ENCODE results near the gene TSPAN14.

Gene TSPAN14

DNA sequence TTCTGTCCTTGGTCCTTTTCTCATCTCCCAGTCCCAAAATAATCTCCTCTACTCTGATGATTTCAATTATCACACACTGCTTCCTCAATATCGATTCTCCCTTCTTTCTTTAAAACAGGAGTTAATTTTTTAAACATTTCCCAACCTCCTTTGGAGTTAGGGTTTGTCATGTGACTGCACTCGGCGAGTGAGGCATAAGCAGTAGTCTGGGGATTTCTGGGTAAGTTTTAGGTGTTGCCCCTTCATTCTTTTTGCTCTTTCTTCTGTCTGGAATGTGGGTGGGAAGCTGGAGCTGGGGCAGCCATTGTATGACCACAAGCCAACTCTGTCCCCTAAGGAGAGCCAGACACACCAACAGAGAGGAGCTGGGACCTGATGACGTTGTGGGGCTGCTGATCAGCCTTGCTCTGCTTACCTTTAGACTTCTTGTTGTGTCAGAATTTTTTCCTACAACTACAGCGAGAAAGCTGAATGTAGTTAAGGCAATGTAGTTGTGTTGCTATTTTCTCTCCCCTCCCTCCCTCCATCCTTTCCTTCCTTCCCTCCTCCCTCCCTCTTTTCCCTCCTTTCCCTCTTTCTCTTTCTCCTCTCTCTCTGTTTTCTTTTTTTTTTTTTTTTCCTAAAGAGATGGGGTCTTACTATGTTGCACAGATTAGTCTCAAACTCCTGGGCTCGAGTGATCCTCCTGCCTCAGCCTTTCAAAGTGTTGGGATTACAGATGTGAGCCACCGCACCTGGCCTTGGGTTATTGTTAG, 6.5 kb upstream of the TSPAN14 start:
- WGBS, 2 experiments (ENCODE audit: insufficient coverage in 2 of 2), result 80% methylated on average over 1 of the region's 7 CpGs; no CpG with 5 or more reads in 1 of the 2 experiments
- Histone ChIP-seq H3K27ac (ENCODE audit: low read depth, low read length, severe bottlenecking) (no peak overlapping the region), H3K36me3 (ENCODE audit: control insufficient read depth, insufficient read depth, low read length) (no peaks in the 10 kb centered on the region), H3K9me3 (ENCODE audit: control insufficient read depth, low read length) (peaks cover 8% of the 10 kb centered on the region), H3K4me3 (ENCODE audit: extremely low read depth, insufficient read depth, low read length, poor library complexity, severe bottlenecking) (no peak overlapping the region), H3K4me1 (ENCODE audit: control insufficient read depth, insufficient read depth, low read length, poor library complexity, severe bottlenecking) (peaks cover 18% of the 10 kb centered on the region)

DNA sequence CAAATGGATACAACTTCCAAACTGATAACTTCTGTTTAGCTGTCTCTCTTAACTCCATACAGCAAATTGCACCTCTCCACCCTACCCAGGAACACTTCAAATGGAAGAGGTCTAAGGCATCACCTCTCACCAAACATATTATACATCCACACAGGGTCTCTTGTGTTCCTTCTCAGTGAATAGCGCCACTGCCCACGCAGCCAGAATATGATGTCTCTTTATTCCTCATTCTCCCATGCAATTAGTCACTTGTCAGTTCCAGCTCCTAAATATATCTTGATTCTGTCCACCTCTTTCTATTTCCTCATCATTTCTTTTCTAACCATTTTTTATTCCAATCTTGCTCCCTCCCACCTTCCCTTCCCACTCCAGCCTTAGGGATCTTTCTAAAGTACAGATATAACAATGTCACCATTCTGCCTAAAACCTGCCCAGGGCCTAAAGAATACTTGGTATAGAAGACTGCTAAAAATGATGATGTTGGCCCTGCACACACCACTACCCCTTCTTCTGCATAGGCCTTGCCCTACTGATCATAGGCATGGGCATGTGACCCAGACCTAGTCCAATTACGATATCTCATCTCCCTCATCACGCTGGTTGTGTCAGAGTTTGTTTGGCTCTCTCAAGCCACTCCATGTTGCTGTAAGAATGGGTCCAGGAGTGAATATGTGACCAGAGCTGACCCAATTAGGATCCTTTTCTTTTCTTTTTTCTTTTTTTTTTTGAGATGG, 5.7 kb upstream of the TSPAN14 start:
- Histone ChIP-seq H3K4me1 (ENCODE audit: control insufficient read depth, insufficient read depth, low read length, poor library complexity, severe bottlenecking) (peaks cover 23% of the 10 kb centered on the region), H3K27ac (ENCODE audit: low read depth, low read length, severe bottlenecking) (no peak overlapping the region), H3K4me3 (ENCODE audit: extremely low read depth, insufficient read depth, low read length, poor library complexity, severe bottlenecking) (no peak overlapping the region), H3K9me3 (ENCODE audit: control insufficient read depth, low read length) (peaks cover 8% of the 10 kb centered on the region), H3K36me3 (ENCODE audit: control insufficient read depth, insufficient read depth, low read length) (no peaks in the 10 kb centered on the region)
- WGBS, 2 experiments (ENCODE audit: insufficient coverage in 2 of 2), result 96 to 100% methylated on average over 2 of the region's 4 CpGs

- no peak overlapping the region for H3K4me3 ChIP-seq (ENCODE audit: extremely low read depth, insufficient read depth, low read length, poor library complexity, severe bottlenecking)
- H3K27ac ChIP-seq (ENCODE audit: low read depth, low read length, severe bottlenecking), result no peak overlapping the region
- H3K36me3 ChIP-seq (ENCODE audit: control insufficient read depth, insufficient read depth, low read length), result no peaks in the 10 kb centered on the region
- 94% methylated on average over 2 of the region's 2 CpGs; no CpG with 5 or more reads in 1 of the 2 experiments for WGBS, 2 experiments (ENCODE audit: insufficient coverage in 2 of 2)
- H3K4me1 ChIP-seq (ENCODE audit: control insufficient read depth, insufficient read depth, low read length, poor library complexity, severe bottlenecking), result peaks cover 12% of the 10 kb centered on the region
- peaks cover 8% of the 10 kb centered on the region for H3K9me3 ChIP-seq (ENCODE audit: control insufficient read depth, low read length)
These were observed 4.6 kb upstream of the TSPAN14 start for GRCh38 chr10:80449520-80449919.

GRCh38 chr10:80451132-80451531, 3.0 kb upstream of the TSPAN14 start:
- no peak overlapping the region for H3K27ac ChIP-seq (ENCODE audit: low read depth, low read length, severe bottlenecking)
- H3K36me3 ChIP-seq (ENCODE audit: control insufficient read depth, insufficient read depth, low read length), result peaks cover under 1% of the 10 kb centered on the region
- H3K9me3 ChIP-seq (ENCODE audit: control insufficient read depth, low read length), result peaks cover 8% of the 10 kb centered on the region
- no peak overlapping the region for H3K4me3 ChIP-seq (ENCODE audit: extremely low read depth, insufficient read depth, low read length, poor library complexity, severe bottlenecking)
- 100% methylated on average over 1 of the region's 1 CpG for WGBS, 2 experiments (ENCODE audit: insufficient coverage in 2 of 2)
- peaks cover 15% of the 10 kb centered on the region for H3K4me1 ChIP-seq (ENCODE audit: control insufficient read depth, insufficient read depth, low read length, poor library complexity, severe bottlenecking)

GRCh38 chr10:80452069-80452468, 2.0 kb upstream of the TSPAN14 start:
- peaks cover 8% of the 10 kb centered on the region for H3K9me3 ChIP-seq (ENCODE audit: control insufficient read depth, low read length)
- H3K36me3 ChIP-seq (ENCODE audit: control insufficient read depth, insufficient read depth, low read length), result peaks cover 8% of the 10 kb centered on the region
- H3K27ac ChIP-seq (ENCODE audit: low read depth, low read length, severe bottlenecking), result no peak overlapping the region
- peaks cover 21% of the 10 kb centered on the region for H3K4me1 ChIP-seq (ENCODE audit: control insufficient read depth, insufficient read depth, low read length, poor library complexity, severe bottlenecking)
- no peak overlapping the region for H3K4me3 ChIP-seq (ENCODE audit: extremely low read depth, insufficient read depth, low read length, poor library complexity, severe bottlenecking)

DNA sequence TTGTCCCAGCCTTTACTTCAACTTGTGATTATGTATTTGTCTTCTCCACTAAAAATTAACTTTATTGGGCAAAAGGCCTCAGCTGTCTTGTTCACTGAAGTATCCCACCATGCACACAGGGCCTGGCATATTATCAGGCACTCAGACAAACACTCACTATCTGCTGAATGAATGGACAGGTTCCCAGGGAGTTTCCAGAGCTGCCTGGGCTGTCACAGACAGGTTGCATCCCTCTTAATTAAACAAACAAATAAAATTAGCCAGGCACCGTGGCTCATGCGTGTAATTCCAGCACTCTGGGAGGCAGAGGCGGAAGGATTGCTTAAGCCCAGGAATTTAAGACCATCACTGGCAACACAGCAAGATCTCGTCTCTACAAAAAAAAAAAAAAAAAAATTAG, 1.5 kb upstream of the TSPAN14 start:
- Histone ChIP-seq H3K27ac (ENCODE audit: low read depth, low read length, severe bottlenecking) (no peak overlapping the region), H3K4me3 (ENCODE audit: extremely low read depth, insufficient read depth, low read length, poor library complexity, severe bottlenecking) (peak overlapping the region; percentile 37), H3K36me3 (ENCODE audit: control insufficient read depth, insufficient read depth, low read length) (peaks cover 13% of the 10 kb centered on the region), H3K4me1 (ENCODE audit: control insufficient read depth, insufficient read depth, low read length, poor library complexity, severe bottlenecking) (peaks cover 25% of the 10 kb centered on the region), H3K9me3 (ENCODE audit: control insufficient read depth, low read length) (peaks cover 8% of the 10 kb centered on the region)
- WGBS, 2 experiments (ENCODE audit: insufficient coverage in 2 of 2), result 80% methylated on average over 1 of the region's 4 CpGs; no CpG with 5 or more reads in 1 of the 2 experiments

- WGBS, 2 experiments (ENCODE audit: insufficient coverage in 2 of 2), result 30 to 32% methylated on average over 17 to 18 of the region's 23 CpGs
- peak overlapping the region; percentile 37 for H3K4me3 ChIP-seq (ENCODE audit: extremely low read depth, insufficient read depth, low read length, poor library complexity, severe bottlenecking)
- peak overlapping the region; percentile 75 for H3K27ac ChIP-seq (ENCODE audit: low read depth, low read length, severe bottlenecking)
- H3K36me3 ChIP-seq (ENCODE audit: control insufficient read depth, insufficient read depth, low read length), result peaks cover 18% of the 10 kb centered on the region
- peaks cover 8% of the 10 kb centered on the region for H3K9me3 ChIP-seq (ENCODE audit: control insufficient read depth, low read length)
- peaks cover 31% of the 10 kb centered on the region for H3K4me1 ChIP-seq (ENCODE audit: control insufficient read depth, insufficient read depth, low read length, poor library complexity, severe bottlenecking)
These were observed 861 bp upstream of the TSPAN14 start for GRCh38 chr10:80453056-80453841.

- 1% methylated on average over 37 to 49 of the region's 81 CpGs for WGBS, 2 experiments (ENCODE audit: insufficient coverage in 2 of 2)
- Histone ChIP-seq H3K4me1 (ENCODE audit: control insufficient read depth, insufficient read depth, low read length, poor library complexity, severe bottlenecking) (peaks cover 46% of the 10 kb centered on the region), H3K36me3 (ENCODE audit: control insufficient read depth, insufficient read depth, low read length) (peaks cover 27% of the 10 kb centered on the region)
These were observed 677 bp downstream of the TSPAN14 start for GRCh38 chr10:80454513-80455460.

GRCh38 chr10:80455461-80456349, 1.6 kb downstream of the TSPAN14 start:
- no peak overlapping the region for H3K27ac ChIP-seq (ENCODE audit: low read depth, low read length, severe bottlenecking)
- 71 to 79% methylated on average over 10 to 13 of the region's 13 CpGs for WGBS, 2 experiments (ENCODE audit: insufficient coverage in 2 of 2)

More at GRCh38 chr10:80454513-80455460, 677 bp downstream of the TSPAN14 start:
- H3K9me3 ChIP-seq (ENCODE audit: control insufficient read depth, low read length), result peaks cover 8% of the 10 kb centered on the region
- peak overlapping the region; percentile 96 for H3K4me3 ChIP-seq (ENCODE audit: extremely low read depth, insufficient read depth, low read length, poor library complexity, severe bottlenecking)
- H3K27ac ChIP-seq (ENCODE audit: low read depth, low read length, severe bottlenecking), result peak overlapping the region; percentile 89

More at GRCh38 chr10:80455461-80456349, 1.6 kb downstream of the TSPAN14 start:
- H3K36me3 ChIP-seq (ENCODE audit: control insufficient read depth, insufficient read depth, low read length), result peaks cover 28% of the 10 kb centered on the region
- peaks cover 8% of the 10 kb centered on the region for H3K9me3 ChIP-seq (ENCODE audit: control insufficient read depth, low read length)
- H3K4me3 ChIP-seq (ENCODE audit: extremely low read depth, insufficient read depth, low read length, poor library complexity, severe bottlenecking), result peak overlapping the region; percentile 96
- peaks cover 55% of the 10 kb centered on the region for H3K4me1 ChIP-seq (ENCODE audit: control insufficient read depth, insufficient read depth, low read length, poor library complexity, severe bottlenecking)
